HAP-1 (cell line): Measurements from ENCODE around the gene ELAPOR2.
A peak's percentile ranks its signal among the peaks of the same experiment; 100 is the strongest.
"Not testable (repeated sequence)": the region's sequence is repeated elsewhere in the genome, so short reads cannot be mapped to it uniquely, and the experiment has no call there.

Experiments used
- DNase-seq, 2 experiments: peaks; one replicate each; pipeline ENCODE4 v3.0.0-alpha.2; 2016 to 2020; ENCODE audit warnings: low spot score in 2 of 2
- H3K27me3 ChIP-seq: fragments of 250-450 bp; sonication (Bioruptor Pico); 2 replicates; pipeline ENCODE4 v1.5.1; 2020; ENCODE audit warnings: low read depth, mild to moderate bottlenecking, moderate library complexity
- H3K36me3 ChIP-seq: fragments of 250-450 bp; sonication (Bioruptor Pico); replicated peaks from 2 replicates; pipeline ENCODE4 v1.5.1; 2020; ENCODE audit warnings: mild to moderate bottlenecking
- H3K4me1 ChIP-seq: fragments of 250-450 bp; sonication (Bioruptor Pico); 2 replicates; pipeline ENCODE4 v1.5.1; 2020; ENCODE audit warnings: mild to moderate bottlenecking
- H3K4me3 ChIP-seq: fragments of 250-450 bp; sonication (Bioruptor Pico); 2 replicates; pipeline ENCODE4 v1.5.1; 2020; ENCODE audit warnings: mild to moderate bottlenecking, moderate library complexity
- H3K9me3 ChIP-seq: fragments of 250-450 bp; sonication (Bioruptor Pico); 2 replicates; pipeline ENCODE4 v1.5.1; 2020; ENCODE audit warnings: mild to moderate bottlenecking, moderate library complexity
- in situ Hi-C: fragments of 300-500 bp; cut with MboI; formaldehyde crosslinking; loops from 3 replicates; pipeline ENCODE4 v1.14.3; 2020; ENCODE audit warnings: low sequenced_read_pairs, inconsistent platforms, mixed read lengths

ELAPOR2 gene, protein sequence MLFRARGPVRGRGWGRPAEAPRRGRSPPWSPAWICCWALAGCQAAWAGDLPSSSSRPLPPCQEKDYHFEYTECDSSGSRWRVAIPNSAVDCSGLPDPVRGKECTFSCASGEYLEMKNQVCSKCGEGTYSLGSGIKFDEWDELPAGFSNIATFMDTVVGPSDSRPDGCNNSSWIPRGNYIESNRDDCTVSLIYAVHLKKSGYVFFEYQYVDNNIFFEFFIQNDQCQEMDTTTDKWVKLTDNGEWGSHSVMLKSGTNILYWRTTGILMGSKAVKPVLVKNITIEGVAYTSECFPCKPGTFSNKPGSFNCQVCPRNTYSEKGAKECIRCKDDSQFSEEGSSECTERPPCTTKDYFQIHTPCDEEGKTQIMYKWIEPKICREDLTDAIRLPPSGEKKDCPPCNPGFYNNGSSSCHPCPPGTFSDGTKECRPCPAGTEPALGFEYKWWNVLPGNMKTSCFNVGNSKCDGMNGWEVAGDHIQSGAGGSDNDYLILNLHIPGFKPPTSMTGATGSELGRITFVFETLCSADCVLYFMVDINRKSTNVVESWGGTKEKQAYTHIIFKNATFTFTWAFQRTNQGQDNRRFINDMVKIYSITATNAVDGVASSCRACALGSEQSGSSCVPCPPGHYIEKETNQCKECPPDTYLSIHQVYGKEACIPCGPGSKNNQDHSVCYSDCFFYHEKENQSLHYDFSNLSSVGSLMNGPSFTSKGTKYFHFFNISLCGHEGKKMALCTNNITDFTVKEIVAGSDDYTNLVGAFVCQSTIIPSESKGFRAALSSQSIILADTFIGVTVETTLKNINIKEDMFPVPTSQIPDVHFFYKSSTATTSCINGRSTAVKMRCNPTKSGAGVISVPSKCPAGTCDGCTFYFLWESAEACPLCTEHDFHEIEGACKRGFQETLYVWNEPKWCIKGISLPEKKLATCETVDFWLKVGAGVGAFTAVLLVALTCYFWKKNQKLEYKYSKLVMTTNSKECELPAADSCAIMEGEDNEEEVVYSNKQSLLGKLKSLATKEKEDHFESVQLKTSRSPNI

DNA sequence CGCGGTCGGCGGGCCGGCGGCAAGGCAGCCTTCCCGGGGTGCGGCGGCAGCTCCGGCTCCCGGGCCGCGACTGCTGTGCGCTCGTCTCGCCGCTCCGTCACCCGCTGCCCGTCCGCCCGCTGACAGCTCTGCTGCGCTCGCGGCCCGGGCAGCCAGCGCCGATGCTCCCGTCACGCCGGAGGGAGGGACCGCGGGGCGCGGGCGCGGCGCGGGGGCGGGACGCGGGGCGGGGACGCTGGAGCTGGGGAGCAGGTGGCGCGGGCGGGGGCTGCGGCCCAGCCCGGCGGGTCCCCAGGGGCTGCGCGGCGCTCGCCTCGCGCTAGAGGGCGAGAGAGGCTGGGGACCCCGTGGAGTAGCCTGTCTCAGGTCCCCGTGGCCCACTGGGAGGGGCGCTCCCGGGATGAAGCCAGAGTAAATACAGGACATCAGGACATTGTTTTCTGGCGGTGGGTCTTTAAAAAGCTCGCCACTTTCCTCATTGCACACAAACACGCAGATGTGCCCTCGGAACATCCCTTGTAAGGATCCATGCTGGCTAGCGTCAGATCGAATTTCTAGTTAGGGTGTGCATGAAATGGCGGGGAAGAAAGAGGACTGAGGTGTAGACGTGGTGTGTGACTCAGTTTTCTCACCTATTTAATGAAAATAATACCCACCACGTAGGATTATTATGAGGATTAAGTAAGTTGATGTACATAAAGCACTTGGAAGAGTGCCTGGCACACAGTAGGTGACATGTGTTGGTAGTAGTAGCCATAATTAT is at the start of gene ELAPOR2:
TSS of gene ELAPOR2 (minus strand) at position 130 of the 763 bp plus-strand sequence. CDS start 141 bp downstream, outside the sequence.
- DNase-seq, result peak; percentile 66 to 86
- in situ Hi-C loops, result loop anchor here (25.0 kb wide), 1 partner anchor 178 kb away; no protein-coding TSS in a partner anchor
- Histone ChIP-seq H3K27me3 (peaks cover 4% of the 10 kb centered on the region; the same call in 1 of the 2 replicates), H3K36me3 (no peaks in the 10 kb centered on the region), H3K4me3 (peak within 1 kb of the TSS; percentile 33), H3K9me3 (no peaks in the 10 kb centered on the region), H3K4me1 (no peaks in the 10 kb centered on the region)

DNA sequence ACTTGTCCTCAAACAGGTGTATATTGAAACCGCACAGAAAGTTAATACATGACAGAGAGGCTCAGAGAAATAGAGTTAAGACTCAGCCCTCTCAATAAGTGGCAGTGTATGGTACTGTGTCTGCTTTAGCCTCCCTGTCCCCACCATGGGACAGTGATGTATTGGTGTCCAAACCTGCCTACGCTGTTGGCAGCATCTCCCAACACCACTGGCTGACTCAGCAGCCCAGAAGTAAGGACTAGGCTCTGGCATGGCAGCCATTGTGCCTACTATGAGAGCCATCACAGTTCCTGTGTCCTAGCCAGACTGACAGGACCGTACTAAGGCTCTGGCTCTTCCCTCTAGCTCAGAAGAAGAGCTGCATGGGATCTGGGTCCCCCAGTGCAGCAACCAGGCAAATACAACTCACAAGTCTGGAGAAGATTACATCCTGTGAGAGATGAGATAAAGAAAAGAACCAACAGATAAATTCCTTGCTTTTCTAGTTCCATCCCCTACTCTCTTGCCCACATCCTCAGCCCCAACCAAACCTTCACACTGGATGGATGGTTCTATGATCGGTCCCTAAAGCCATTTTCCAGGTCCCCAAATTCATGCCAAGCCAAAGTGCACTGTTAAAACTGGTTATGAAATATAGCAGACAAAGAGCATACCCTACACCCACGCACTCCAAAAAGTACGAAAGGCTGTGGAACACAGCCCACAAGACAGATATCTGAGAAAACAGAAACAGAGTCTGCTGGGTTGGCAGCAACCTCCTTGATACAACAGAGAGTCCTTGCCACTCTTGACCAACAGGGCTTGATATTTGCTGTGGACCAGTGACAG is 48.7 kb upstream of the ELAPOR2 start:
- Histone ChIP-seq H3K9me3 (no peaks in the 10 kb centered on the region), H3K27me3 (peaks cover 5% of the 10 kb centered on the region; the same call in 1 of the 2 replicates), H3K4me3 (no peak overlapping the region), H3K36me3 (no peaks in the 10 kb centered on the region), H3K4me1 (no peaks in the 10 kb centered on the region)
- in situ Hi-C loops, result no loop called here
- DNase-seq, result no peak

GRCh38 chr7:87106974-87107612 is 47.6 kb upstream of the ELAPOR2 start:
- in situ Hi-C loops, result no loop called here
- Histone ChIP-seq H3K27me3 (peaks cover 5% of the 10 kb centered on the region; the same call in 1 of the 2 replicates), H3K36me3 (no peaks in the 10 kb centered on the region), H3K9me3 (no peaks in the 10 kb centered on the region), H3K4me3 (no peak overlapping the region), H3K4me1 (no peaks in the 10 kb centered on the region)
- no peak for DNase-seq

- Histone ChIP-seq H3K4me1 (no peaks in the 10 kb centered on the region), H3K9me3 (no peaks in the 10 kb centered on the region), H3K27me3 (0 out of 2 replicates have a peak, but pooled peaks cover 5% of the 10 kb centered on the region), H3K36me3 (no peaks in the 10 kb centered on the region), H3K4me3 (no peak overlapping the region)
- DNase-seq, result no peak
- in situ Hi-C loops, result no loop called here
These were observed 45.9 kb upstream of the ELAPOR2 start for GRCh38 chr7:87105401-87105800.

DNA sequence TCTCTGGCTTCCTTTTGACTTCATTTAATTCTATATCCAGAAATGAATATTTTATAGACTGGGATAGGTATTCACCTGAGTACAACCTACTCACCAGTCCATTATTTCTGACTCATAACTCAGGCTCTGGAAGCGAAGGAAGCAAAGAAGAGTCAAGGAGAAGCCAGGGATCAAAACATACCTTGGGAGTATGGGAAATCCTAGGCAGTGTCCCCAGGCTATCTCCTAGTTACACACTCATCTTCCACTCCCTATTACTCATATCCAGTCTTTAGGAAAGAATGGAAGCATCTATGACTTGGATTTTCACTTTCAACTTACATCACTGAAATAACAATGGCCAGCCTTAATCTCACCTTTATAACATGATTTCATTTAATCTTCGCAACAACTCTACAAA is 40.9 kb upstream of the ELAPOR2 start:
- Histone ChIP-seq H3K4me1 (no peaks in the 10 kb centered on the region), H3K4me3 (no peak overlapping the region), H3K36me3 (no peaks in the 10 kb centered on the region), H3K27me3 (no peaks in the 10 kb centered on the region), H3K9me3 (no peaks in the 10 kb centered on the region)
- in situ Hi-C loops, result no loop called here
- no peak for DNase-seq

DNA sequence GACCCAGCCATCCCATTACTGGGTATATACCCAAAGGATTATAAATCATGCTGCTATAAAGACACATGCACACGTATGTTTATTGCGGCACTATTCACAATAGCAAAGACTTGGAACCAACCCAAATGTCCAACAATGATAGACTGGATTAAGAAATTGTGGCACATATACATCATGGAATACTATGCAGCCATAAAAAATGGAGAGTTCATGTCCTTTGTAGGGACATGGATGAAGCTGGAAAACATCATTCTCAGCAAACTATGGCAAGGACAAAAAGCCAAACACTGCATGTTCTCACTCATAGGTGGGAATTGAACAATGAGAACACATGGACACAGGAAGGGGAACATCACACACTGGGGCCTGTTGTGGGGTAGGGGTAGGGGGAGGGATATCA is 37.9 kb upstream of the ELAPOR2 start:
- H3K9me3 ChIP-seq, H3K4me3 ChIP-seq, H3K4me1 ChIP-seq, H3K36me3 ChIP-seq, DNase-seq, H3K27me3 ChIP-seq, in situ Hi-C loops: not testable (repeated sequence)

GRCh38 chr7:87094322-87094721 is 34.9 kb upstream of the ELAPOR2 start:
- no peaks in the 10 kb centered on the region for H3K9me3 ChIP-seq
- no peak for DNase-seq
- H3K4me3 ChIP-seq, result no peak overlapping the region
- in situ Hi-C loops, result no loop called here
- H3K27me3 ChIP-seq, result 0 out of 2 replicates have a peak, but pooled peaks cover 3% of the 10 kb centered on the region
- H3K36me3 ChIP-seq, result no peaks in the 10 kb centered on the region
- no peaks in the 10 kb centered on the region for H3K4me1 ChIP-seq

GRCh38 chr7:87092568-87093091 is 33.2 kb upstream of the ELAPOR2 start:
- Histone ChIP-seq H3K4me1 (no peaks in the 10 kb centered on the region), H3K9me3 (no peaks in the 10 kb centered on the region; the same call in 1 of the 2 replicates), H3K4me3 (no peak overlapping the region), H3K27me3 (0 out of 2 replicates have a peak, but pooled peaks cover 3% of the 10 kb centered on the region), H3K36me3 (no peaks in the 10 kb centered on the region)
- no peak for DNase-seq
- in situ Hi-C loops, result no loop called here

GRCh38 chr7:87091487-87092066 is 32.1 kb upstream of the ELAPOR2 start:
- H3K4me1 ChIP-seq, result no peaks in the 10 kb centered on the region
- H3K36me3 ChIP-seq, result no peaks in the 10 kb centered on the region
- H3K27me3 ChIP-seq, result 0 out of 2 replicates have a peak, but pooled peaks cover 3% of the 10 kb centered on the region
- H3K9me3 ChIP-seq, result no peaks in the 10 kb centered on the region; the same call in 1 of the 2 replicates
- in situ Hi-C loops, result no loop called here
- no peak overlapping the region for H3K4me3 ChIP-seq
- DNase-seq, result no peak

GRCh38 chr7:87083865-87084519 is 24.5 kb upstream of the ELAPOR2 start:
- Histone ChIP-seq H3K9me3 (no peaks in the 10 kb centered on the region; the same call in 1 of the 2 replicates), H3K4me1 (no peaks in the 10 kb centered on the region), H3K27me3 (0 out of 2 replicates have a peak, but pooled peaks cover 2% of the 10 kb centered on the region), H3K36me3 (no peaks in the 10 kb centered on the region), H3K4me3 (no peak overlapping the region)
- in situ Hi-C loops, result no loop called here
- DNase-seq, result no peak

GRCh38 chr7:87082675-87083074 is 23.2 kb upstream of the ELAPOR2 start:
- in situ Hi-C loops, result no loop called here

More at GRCh38 chr7:87082675-87083074, 23.2 kb upstream of the ELAPOR2 start:
- H3K4me1 ChIP-seq, result no peaks in the 10 kb centered on the region
- H3K36me3 ChIP-seq, result no peaks in the 10 kb centered on the region
- H3K27me3 ChIP-seq, result 0 out of 2 replicates have a peak, but pooled peaks cover 2% of the 10 kb centered on the region
- H3K9me3 ChIP-seq, result no peaks in the 10 kb centered on the region
- DNase-seq, result no peak
- H3K4me3 ChIP-seq, result no peak overlapping the region
